HepG2 (cell line): ENCODE results near the gene NKX6-2. TPM values are rescaled to one million over a fixed set of nuclear protein-coding genes. Genes with fewer than 3 reads are reported as not detected.

Experiments
- ATAC-seq: fragments of 200-7000 bp; cut with Tn5 transposase; 3 replicates; pipeline ENCODE4 v1.9.1; 2020; ENCODE audit warnings: mild to moderate bottlenecking, moderate library complexity
- BruUV-seq: library from RNA; stranded (reverse); fragments of 400-500 nt; replicated peaks from 2 replicates; lab custom pipeline; 2021; lab: Mats Ljungman, UMichigan
- CTCF ChIA-PET: fragments of 300-600 bp; formaldehyde crosslinking; extraction: SDS; loops from one replicate; lab custom pipeline; 2021; ENCODE audit warnings: low total read pairs, inconsistent platforms, low intra/inter-chr PET ratio; lab: Yijun Ruan, JAX
- POLR2A ChIA-PET: fragments of 350-600 bp; sonication (Branson Sonifier 250); formaldehyde crosslinking; loops from one replicate; lab custom pipeline; 2020; ENCODE audit warnings: antibody characterized with exemption, inconsistent platforms; lab: Yijun Ruan, JAX
- DNase-seq: peaks from one replicate; pipeline ENCODE4 v3.0.0-alpha.2; 2015; ENCODE audit warnings: low spot score
- FAIRE-seq: peaks from 3 replicates; lab custom pipeline; 2011; peaks lifted over from hg19 to GRCh38; lab: Jason Lieb, UNC
- H2AFZ ChIP-seq: one replicate; pipeline ENCODE4 v1.6.1; 2011; ENCODE audit warnings: low read length, inconsistent platforms
- H3K27ac ChIP-seq: fragments of 300-600 bp; 3 replicates; pipeline ENCODE4 v1.8.0; 2011; ENCODE audit warnings: mixed run types, mild to moderate bottlenecking, mixed read lengths, low read length, inconsistent platforms; ENCODE audit not compliant: insufficient read depth; ENCODE audit errors: extremely low read length
- H3K27me3 ChIP-seq, 2 experiments: fragments of 200-600 bp in 1 of 2; 2 replicates in 1 of 2; 3 replicates in 1 of 2; pipeline versions ENCODE4 v1.6.0 to v1.8.0; 2011; ENCODE audit warnings: low read length in 2 of 2, mild to moderate bottlenecking in 2 of 2, moderate library complexity in 2 of 2, inconsistent platforms in 1 of 2; ENCODE audit not compliant: insufficient read depth in 2 of 2, control insufficient read depth in 1 of 2
- H3K36me3 ChIP-seq, 2 experiments: fragments of 200-600 bp in 1 of 2; replicated peaks in 1 of 2; 2 replicates in 1 of 2; 3 replicates in 1 of 2; pipeline versions ENCODE4 v1.5.1 to v1.8.0; 2011; ENCODE audit warnings: low read length in 2 of 2, inconsistent platforms in 1 of 2; ENCODE audit not compliant: insufficient read depth in 2 of 2, control insufficient read depth in 1 of 2
- H3K4me1 ChIP-seq: 2 replicates; pipeline ENCODE4 v1.5.1; 2012; ENCODE audit warnings: low read length, inconsistent platforms; ENCODE audit not compliant: insufficient read depth
- H3K4me2 ChIP-seq: 2 replicates; pipeline ENCODE4 v1.6.0; 2011; ENCODE audit warnings: low read depth, low read length, inconsistent platforms
- H3K4me3 ChIP-seq, 3 experiments: fragments of 200-600 bp in 1 of 3; sonication (generic), shearing (Covaris generic) in 1 of 3; replicated peaks in 1 of 3; 2 replicates each; pipeline ENCODE4 v1.5.1; 2011 to 2016; ENCODE audit warnings: low read length in 3 of 3, inconsistent platforms in 2 of 3, low read depth in 2 of 3, mild to moderate bottlenecking in 2 of 3, control low read depth in 1 of 3, mixed read lengths in 1 of 3; ENCODE audit not compliant: insufficient read depth in 1 of 3
- H3K79me2 ChIP-seq: one replicate; pipeline ENCODE4 v1.6.1; 2011; ENCODE audit warnings: low read length, inconsistent platforms; ENCODE audit not compliant: insufficient read depth
- H3K9ac ChIP-seq: 2 replicates; pipeline ENCODE4 v1.6.0; 2011; ENCODE audit warnings: mild to moderate bottlenecking, low read depth, low read length, inconsistent platforms; ENCODE audit not compliant: insufficient read depth
- H3K9me3 ChIP-seq: 2 replicates; pipeline ENCODE4 v1.5.1; 2012; ENCODE audit warnings: mild to moderate bottlenecking, low read length
- H4K20me1 ChIP-seq: 2 replicates; pipeline ENCODE4 v1.6.0; 2011; ENCODE audit warnings: inconsistent platforms, mild to moderate bottlenecking, low read length, moderate library complexity; ENCODE audit not compliant: insufficient read depth
- ARID2 ChIP-seq: sonication (generic); formaldehyde crosslinking; IDR thresholded peaks from 2 replicates; pipeline ENCODE4 v1.8.1; 2022; ENCODE audit warnings: mild to moderate bottlenecking, missing genetic modification reagents, borderline replicate concordance
- DNMT3B ChIP-seq: conservative IDR thresholded peaks from 2 replicates; pipeline ENCODE4 v1.6.1; 2016; ENCODE audit warnings: missing biosample characterization, control low read depth
- FLYWCH1 ChIP-seq: sonication (generic); formaldehyde crosslinking; IDR thresholded peaks from 2 replicates; pipeline ENCODE4 v1.8.1; 2023; ENCODE audit warnings: mild to moderate bottlenecking, missing genetic modification reagents
- KLF12 ChIP-seq: sonication (generic); formaldehyde crosslinking; IDR thresholded peaks from 2 replicates; pipeline ENCODE4 v1.4.0; 2020; ENCODE audit warnings: missing genetic modification reagents, borderline replicate concordance
- MEF2D ChIP-seq: sonication (generic); formaldehyde crosslinking; IDR thresholded peaks from 2 replicates; pipeline ENCODE4 v1.5.1; 2020; ENCODE audit warnings: mild to moderate bottlenecking, missing genetic modification reagents
- NCOA1 ChIP-seq: sonication (generic); formaldehyde crosslinking; IDR thresholded peaks from 2 replicates; pipeline ENCODE4 v1.9.0; 2021; ENCODE audit warnings: missing genetic modification reagents
- RFXANK ChIP-seq: IDR thresholded peaks from 2 replicates; pipeline ENCODE4 v1.6.1; 2016
- SOX13 ChIP-seq, 3 experiments: fragments of 450-650 bp in 1 of 3; sonication (generic) in 1 of 3; formaldehyde crosslinking in 1 of 3; IDR thresholded peaks in 2 of 3; conservative IDR thresholded peaks in 1 of 3; 2 replicates each; pipeline versions ENCODE4 v1.5.0 to v1.6.1; 2016 to 2020; ENCODE audit warnings: antibody characterized with exemption in 1 of 3, mild to moderate bottlenecking in 1 of 3, missing compliant biosample characterization in 1 of 3, missing genetic modification reagents in 1 of 3, moderate library complexity in 1 of 3
- ZNF101 ChIP-seq: sonication (generic); formaldehyde crosslinking; IDR thresholded peaks from 2 replicates; pipeline ENCODE4 v1.4.0; 2020; ENCODE audit warnings: mild to moderate bottlenecking, low read depth, missing genetic modification reagents, borderline replicate concordance
- ZNF335 ChIP-seq: sonication (generic); formaldehyde crosslinking; IDR thresholded peaks from 2 replicates; pipeline ENCODE4 v1.4.0; 2020; ENCODE audit warnings: missing genetic modification reagents
- ZNF382 ChIP-seq: sonication (generic); formaldehyde crosslinking; IDR thresholded peaks from 2 replicates; pipeline ENCODE4 v1.5.0; 2020; ENCODE audit warnings: missing genetic modification reagents, mild to moderate bottlenecking, borderline replicate concordance
- ZNF547 ChIP-seq: sonication (generic); formaldehyde crosslinking; IDR thresholded peaks from 2 replicates; pipeline ENCODE4 v1.5.1; 2020; ENCODE audit warnings: mild to moderate bottlenecking, missing genetic modification reagents
- ZNF569 ChIP-seq: sonication (generic); formaldehyde crosslinking; IDR thresholded peaks from 2 replicates; pipeline ENCODE4 v1.5.0; 2020; ENCODE audit warnings: mild to moderate bottlenecking, missing genetic modification reagents, moderate library complexity, borderline replicate concordance
- ZNF615 ChIP-seq: sonication (generic); formaldehyde crosslinking; IDR thresholded peaks from 2 replicates; pipeline ENCODE4 v1.5.0; 2020; ENCODE audit warnings: mild to moderate bottlenecking, missing genetic modification reagents, borderline replicate concordance
- ZNF878 ChIP-seq: sonication (generic); formaldehyde crosslinking; IDR thresholded peaks from 2 replicates; pipeline ENCODE4 v1.8.1; 2023; ENCODE audit warnings: mild to moderate bottlenecking, missing genetic modification reagents, moderate library complexity
- WGBS: methylation state at CpG from one replicate; pipeline ENCODE4 v1.1.6; 2017; ENCODE audit warnings: low lambda C conversion rate; 5-methylcytosine and 5-hydroxymethylcytosine counted together
- in situ Hi-C: cut with HindIII; loops from 2 replicates; pipeline ENCODE4 v1.10.0; 2017; ENCODE audit warnings: low pct_unique_long_range_greater_than_20kb; ENCODE audit not compliant: extremely low pct_ligation_motif_present
- intact Hi-C: fragments of 100-400 bp; cut with micrococcal nuclease; formaldehyde crosslinking; loops from one replicate; pipeline ENCODE4 v1.10.0; 2022; ENCODE audit not compliant: unreplicated experiment
- polyA plus RNA-seq, 8 experiments: library from polyadenylated mRNA; depleted of rRNA in 3 of 8; stranded (reverse) in 7 of 8; unstranded in 1 of 8; fragments of >200 nt; fragmentation: Illumina TruSeq in 4 of 8; extraction: Trizol in 4 of 8; gene quantifications; 2 replicates each; pipeline versions ENCODE4 v1.2.1 to v1.2.3, GENCODE V29; 2011 to 2016; ENCODE audit warnings: low read depth in 4 of 8, missing spikeins in 1 of 8, mixed read lengths in 1 of 8; ENCODE audit not compliant: insufficient read depth in 1 of 8
- total RNA-seq, 5 experiments: library from RNA; depleted of rRNA; stranded (reverse); fragments of >200 nt; fragmentation: Illumina TruSeq; extraction: Trizol; gene quantifications; 2 replicates each; pipeline ENCODE4 v1.2.3, GENCODE V29; 2016; ENCODE audit warnings: low read depth in 1 of 5
- TF ChIP-seq, protein P1 (sequence below): sonication (generic); formaldehyde crosslinking; IDR thresholded peaks from 2 replicates; pipeline ENCODE4 v1.4.0; 2020; ENCODE audit warnings: mild to moderate bottlenecking, low read depth, missing genetic modification reagents
- TF ChIP-seq, protein P2 (sequence below): IDR thresholded peaks from 2 replicates; pipeline ENCODE4 v1.6.1; 2016; ENCODE audit warnings: low read depth

The NKX6-2 gene
- total and polyA plus RNA-seq, 2 of the 13 experiments (the other 11 are each of a cell fraction or from before 2014, with no cell fraction given) = not detected

DNA sequence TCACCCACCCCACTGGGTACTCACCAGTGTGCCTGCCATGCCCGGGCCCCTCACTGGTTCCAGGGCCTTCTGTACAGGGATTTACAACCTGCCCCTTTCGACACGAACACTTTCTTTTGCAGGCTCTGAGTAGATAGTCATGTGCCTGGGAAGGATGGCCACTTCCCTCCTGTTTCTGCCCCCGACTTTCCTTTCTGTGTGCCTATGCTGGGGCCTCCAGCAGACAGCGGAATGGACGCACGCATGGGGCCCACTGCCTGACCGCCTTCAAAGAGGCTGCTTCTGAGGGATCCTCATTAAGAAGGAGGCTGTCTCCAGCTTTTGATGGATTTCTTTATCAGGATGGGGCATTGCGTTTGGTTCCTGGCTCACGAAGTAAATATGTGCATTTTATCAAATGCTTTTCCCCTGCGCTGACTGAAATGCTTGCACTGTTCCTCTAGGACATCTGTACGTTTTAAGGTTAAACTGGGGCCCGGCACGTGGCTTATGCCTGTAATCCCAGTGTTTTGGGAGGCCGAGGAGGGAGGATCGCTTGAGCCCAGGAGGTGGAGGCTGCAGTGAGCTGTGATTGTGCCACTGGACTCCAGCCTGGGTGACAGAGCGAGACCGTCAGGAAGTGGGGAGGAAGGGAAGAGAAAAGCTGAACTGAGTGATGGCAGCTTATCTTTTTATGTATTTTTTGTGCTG, 29.4 kb upstream of the NKX6-2 start:
- no peak overlapping the region for H3K27ac ChIP-seq
- no peaks in the 10 kb centered on the region for H3K36me3 ChIP-seq
- in situ Hi-C loops = no loop called here
- 17% methylated on average over 14 of the region's 18 CpGs for WGBS
- POLR2A ChIA-PET = no interaction called here
- no TSS peak for BruUV-seq
- no peaks in the 10 kb centered on the region for H4K20me1 ChIP-seq
- CTCF ChIA-PET = no interaction called here
- H3K4me2 ChIP-seq = no peak overlapping the region
- DNase-seq = no peak
- H3K4me1 ChIP-seq = no peaks in the 10 kb centered on the region
- no peak overlapping the region for H3K4me3 ChIP-seq
- FAIRE-seq = no peak
- no peaks in the 10 kb centered on the region for H3K79me2 ChIP-seq
- H3K27me3 ChIP-seq = peaks cover 5 to 45% of the 10 kb centered on the region in 2 experiments; a peak in 4 of 5 replicates
- H3K9me3 ChIP-seq = no peaks in the 10 kb centered on the region
- TF ChIP-seq KLF12 (CRISPR knock-in tag) = no peak
- TF ChIP-seq, protein P1, sequence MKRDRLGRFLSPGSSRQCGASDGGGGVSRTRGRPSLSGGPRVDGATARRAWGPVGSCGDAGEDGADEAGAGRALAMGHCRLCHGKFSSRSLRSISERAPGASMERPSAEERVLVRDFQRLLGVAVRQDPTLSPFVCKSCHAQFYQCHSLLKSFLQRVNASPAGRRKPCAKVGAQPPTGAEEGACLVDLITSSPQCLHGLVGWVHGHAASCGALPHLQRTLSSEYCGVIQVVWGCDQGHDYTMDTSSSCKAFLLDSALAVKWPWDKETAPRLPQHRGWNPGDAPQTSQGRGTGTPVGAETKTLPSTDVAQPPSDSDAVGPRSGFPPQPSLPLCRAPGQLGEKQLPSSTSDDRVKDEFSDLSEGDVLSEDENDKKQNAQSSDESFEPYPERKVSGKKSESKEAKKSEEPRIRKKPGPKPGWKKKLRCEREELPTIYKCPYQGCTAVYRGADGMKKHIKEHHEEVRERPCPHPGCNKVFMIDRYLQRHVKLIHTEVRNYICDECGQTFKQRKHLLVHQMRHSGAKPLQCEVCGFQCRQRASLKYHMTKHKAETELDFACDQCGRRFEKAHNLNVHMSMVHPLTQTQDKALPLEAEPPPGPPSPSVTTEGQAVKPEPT (CRISPR knock-in tag) = no peak
- TF ChIP-seq SOX13 (IDR thresholded peaks at IDR 0.05) = no peak
- TF ChIP-seq SOX13 (CRISPR knock-in tag; conservative IDR thresholded peaks at IDR 0.05 in 1 of 2, IDR thresholded peaks at IDR 0.05 in 1 of 2) = no peak
- TF ChIP-seq ZNF382 (CRISPR knock-in tag) = no peak
- TF ChIP-seq ZNF569 = no peak
- no peak for TF ChIP-seq ZNF878
- TF ChIP-seq NCOA1 = no peak
- TF ChIP-seq ZNF615 (CRISPR knock-in tag) = no peak
- no peak for TF ChIP-seq FLYWCH1 (CRISPR knock-in tag)
- TF ChIP-seq ARID2 (CRISPR knock-in tag) = no peak
- TF ChIP-seq ZNF547 (CRISPR knock-in tag) = no peak
- TF ChIP-seq ZNF335 (CRISPR knock-in tag) = no peak
- no peak for TF ChIP-seq DNMT3B (CRISPR knock-in tag)
- no peak for TF ChIP-seq MEF2D
- TF ChIP-seq ZNF101 (CRISPR knock-in tag) = no peak
- TF ChIP-seq, protein P2, sequence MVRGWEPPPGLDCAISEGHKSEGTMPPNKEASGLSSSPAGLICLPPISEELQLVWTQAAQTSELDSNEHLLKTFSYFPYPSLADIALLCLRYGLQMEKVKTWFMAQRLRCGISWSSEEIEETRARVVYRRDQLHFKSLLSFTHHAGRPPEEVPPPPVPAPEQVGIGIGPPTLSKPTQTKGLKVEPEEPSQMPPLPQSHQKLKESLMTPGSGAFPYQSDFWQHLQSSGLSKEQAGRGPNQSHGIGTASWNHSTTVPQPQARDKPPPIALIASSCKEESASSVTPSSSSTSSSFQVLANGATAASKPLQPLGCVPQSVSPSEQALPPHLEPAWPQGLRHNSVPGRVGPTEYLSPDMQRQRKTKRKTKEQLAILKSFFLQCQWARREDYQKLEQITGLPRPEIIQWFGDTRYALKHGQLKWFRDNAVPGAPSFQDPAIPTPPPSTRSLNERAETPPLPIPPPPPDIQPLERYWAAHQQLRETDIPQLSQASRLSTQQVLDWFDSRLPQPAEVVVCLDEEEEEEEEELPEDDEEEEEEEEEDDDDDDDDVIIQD = no peak
- TF ChIP-seq RFXANK (CRISPR knock-in tag) = no peak
- no peak overlapping the region for H3K9ac ChIP-seq
- ATAC-seq = no peak
- no peak overlapping the region for H2AFZ ChIP-seq
- intact Hi-C loops = no loop called here
